Skeletal muscle satellite cell (primary cell): ENCODE measurements around the gene IRAK3.
"Not testable (repeated sequence)": the region's sequence is repeated elsewhere in the genome, so short reads cannot be mapped to it uniquely, and the experiment has no call there.

Source experiments
- H3K27me3 ChIP-seq: 2 replicates; pipeline ENCODE4 v1.7.0; 2013; ENCODE audit warnings: low read length; ENCODE audit not compliant: control insufficient read depth, insufficient read depth
- H3K36me3 ChIP-seq: 2 replicates; pipeline ENCODE4 v1.7.0; 2013; ENCODE audit warnings: mild to moderate bottlenecking, control low read depth, low read length; ENCODE audit not compliant: insufficient read depth
- H3K4me1 ChIP-seq: 2 replicates; pipeline ENCODE4 v1.7.0; 2013; ENCODE audit warnings: low read length; ENCODE audit not compliant: control insufficient read depth, insufficient read depth
- H3K4me2 ChIP-seq: 2 replicates; pipeline ENCODE4 v1.7.0; 2013; ENCODE audit warnings: mild to moderate bottlenecking, low read length
- H3K4me3 ChIP-seq: 2 replicates; pipeline ENCODE4 v1.7.0; 2013; ENCODE audit warnings: low read length
- H3K9ac ChIP-seq: 2 replicates; pipeline ENCODE4 v1.7.0; 2013; ENCODE audit warnings: mild to moderate bottlenecking, low read depth, low read length, moderate library complexity
- H3K9me3 ChIP-seq: replicated peaks from 2 replicates; pipeline ENCODE4 v1.7.0; 2013; ENCODE audit warnings: mild to moderate bottlenecking, control low read depth, low read length

IRAK3 gene

DNA sequence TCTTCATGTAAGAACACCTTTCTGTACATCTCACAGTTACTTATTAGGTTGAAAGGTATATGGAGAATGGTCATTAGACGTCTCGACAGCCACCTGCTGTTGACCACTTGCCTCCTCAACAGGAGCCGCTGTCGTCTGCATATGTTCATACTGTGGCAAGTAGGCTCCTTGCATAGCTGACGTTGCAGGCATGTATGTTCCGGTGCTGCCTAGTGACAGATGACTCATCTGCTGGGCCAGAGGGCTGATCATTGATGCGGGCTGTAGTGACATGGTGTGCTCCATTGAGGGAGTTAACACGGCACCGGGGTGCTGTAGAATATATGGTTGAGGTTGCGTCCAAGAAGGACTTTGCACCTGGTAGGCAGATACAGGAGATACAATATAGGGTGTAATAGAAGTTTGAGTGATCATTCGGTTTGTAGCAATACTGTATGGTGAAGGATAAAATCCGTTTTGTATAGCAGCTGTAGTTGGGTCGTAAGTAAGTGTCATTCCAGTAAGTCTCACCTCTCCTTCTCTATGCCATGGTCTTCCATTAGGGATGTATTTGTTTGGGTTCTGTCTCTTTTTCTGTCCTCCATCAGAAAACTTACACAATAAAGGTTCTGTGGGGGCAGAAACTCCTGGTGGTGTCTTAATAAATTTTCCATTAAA lies 45.2 kb downstream of the IRAK3 start:
- not testable (repeated sequence) for H3K9ac ChIP-seq, H3K36me3 ChIP-seq, H3K27me3 ChIP-seq, H3K9me3 ChIP-seq, H3K4me3 ChIP-seq, H3K4me1 ChIP-seq, H3K4me2 ChIP-seq

DNA sequence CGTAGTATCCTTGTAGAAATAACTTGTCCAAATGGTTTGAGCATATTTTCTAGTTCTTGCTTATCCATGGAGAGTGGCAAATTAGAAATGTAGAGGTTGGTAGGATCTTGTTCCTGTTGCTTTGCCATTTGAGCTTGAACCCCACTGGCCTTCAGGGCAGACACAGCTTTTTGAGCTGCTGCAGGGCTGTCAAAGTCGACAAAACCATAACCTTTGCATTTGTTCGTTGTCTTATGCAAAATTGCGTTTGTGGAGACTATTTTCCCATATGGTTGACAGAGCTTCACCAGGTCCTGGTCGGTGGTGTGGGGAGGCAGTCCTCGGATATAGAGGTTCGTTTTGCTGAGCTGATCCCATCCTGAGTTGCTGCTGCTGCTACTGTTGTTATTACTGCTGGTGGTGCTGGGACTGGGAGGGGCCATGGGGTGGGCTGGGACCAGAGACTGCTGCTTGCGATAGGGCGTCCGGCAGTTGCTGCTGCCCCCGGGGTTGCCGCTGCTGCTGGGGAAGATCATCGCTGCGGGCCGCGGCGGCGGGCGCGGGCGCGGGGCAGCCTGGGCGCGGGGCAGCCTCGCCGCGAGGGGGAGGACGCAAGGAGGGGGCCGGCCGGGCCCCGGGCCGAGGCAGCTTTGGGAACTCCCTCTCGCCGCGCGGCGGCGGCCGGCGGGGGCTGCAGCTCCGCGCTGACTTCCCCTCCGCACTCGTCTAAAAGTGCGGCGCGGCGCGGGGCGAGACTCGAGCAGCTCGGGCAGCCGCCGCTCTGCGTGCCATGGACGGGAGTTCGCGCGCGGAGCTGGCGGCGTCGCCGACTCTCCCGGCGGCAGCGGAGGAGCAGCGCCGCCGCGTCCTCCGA lies 46.0 kb downstream of the IRAK3 start:
- peak overlapping the region; percentile 78 for H3K9ac ChIP-seq
- not testable (repeated sequence) for H3K36me3 ChIP-seq

DNA sequence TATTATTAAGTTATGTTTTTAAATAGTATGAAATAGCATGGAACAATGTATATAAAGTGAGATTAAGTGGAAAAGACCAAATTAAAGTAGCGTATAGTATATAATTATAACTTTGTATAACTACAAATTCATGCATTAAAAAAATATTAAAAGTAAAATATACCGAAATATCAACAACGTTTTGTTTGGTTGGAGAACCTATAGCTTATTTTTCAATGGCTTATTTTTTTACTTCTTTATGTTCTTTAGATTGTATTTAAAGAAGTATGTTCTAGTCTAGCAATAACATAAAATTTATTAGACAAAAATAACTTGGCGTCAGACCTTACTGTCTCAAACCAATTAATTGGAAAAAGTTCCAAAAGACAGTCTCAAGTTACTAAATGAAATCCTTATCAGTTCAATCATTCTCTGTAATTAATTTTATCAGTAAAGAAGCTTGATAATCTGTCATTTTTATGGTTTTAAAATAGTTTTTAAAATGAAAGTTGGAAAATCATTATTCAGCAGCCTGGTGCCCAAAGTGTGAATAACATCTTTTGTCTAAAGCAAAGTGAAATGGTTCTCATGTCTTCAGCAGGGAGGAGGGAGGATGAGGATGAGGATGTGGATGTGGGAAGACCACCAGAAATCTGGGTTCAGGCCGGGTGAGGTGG lies 46.7 kb downstream of the IRAK3 start:
- Histone ChIP-seq H3K9me3 (no peaks in the 10 kb centered on the region), H3K9ac (peak overlapping the region; percentile 78), H3K27me3 (no peaks in the 10 kb centered on the region), H3K4me1 (no peaks in the 10 kb centered on the region), H3K4me3 (peak overlapping the region; percentile 72), H3K36me3 (no peaks in the 10 kb centered on the region), H3K4me2 (peak overlapping the region; percentile 81)

More for the DNA sequence above, 46.0 kb downstream of the IRAK3 start:
- H3K9me3 ChIP-seq, H3K27me3 ChIP-seq, H3K4me1 ChIP-seq: not testable (repeated sequence)
- Histone ChIP-seq H3K4me3 (peak overlapping the region; percentile 72), H3K4me2 (peak overlapping the region; percentile 81)

- H3K9ac ChIP-seq, result not testable (repeated sequence)
Measured at GRCh38 chr12:66236282-66236675, 47.3 kb downstream of the IRAK3 start.

GRCh38 chr12:66236969-66237368 lies 48.0 kb downstream of the IRAK3 start:
- Histone ChIP-seq H3K27me3 (no peaks in the 10 kb centered on the region), H3K9me3 (no peaks in the 10 kb centered on the region), H3K4me1 (peaks cover 11% of the 10 kb centered on the region), H3K9ac (no peak overlapping the region), H3K36me3 (no peaks in the 10 kb centered on the region), H3K4me3 (no peak overlapping the region), H3K4me2 (no peak overlapping the region)

More at GRCh38 chr12:66236282-66236675, 47.3 kb downstream of the IRAK3 start:
- not testable (repeated sequence) for H3K36me3 ChIP-seq, H3K4me1 ChIP-seq, H3K27me3 ChIP-seq, H3K9me3 ChIP-seq
- H3K4me2 ChIP-seq, result peak overlapping the region; percentile 81
- peak overlapping the region; percentile 72 for H3K4me3 ChIP-seq

DNA sequence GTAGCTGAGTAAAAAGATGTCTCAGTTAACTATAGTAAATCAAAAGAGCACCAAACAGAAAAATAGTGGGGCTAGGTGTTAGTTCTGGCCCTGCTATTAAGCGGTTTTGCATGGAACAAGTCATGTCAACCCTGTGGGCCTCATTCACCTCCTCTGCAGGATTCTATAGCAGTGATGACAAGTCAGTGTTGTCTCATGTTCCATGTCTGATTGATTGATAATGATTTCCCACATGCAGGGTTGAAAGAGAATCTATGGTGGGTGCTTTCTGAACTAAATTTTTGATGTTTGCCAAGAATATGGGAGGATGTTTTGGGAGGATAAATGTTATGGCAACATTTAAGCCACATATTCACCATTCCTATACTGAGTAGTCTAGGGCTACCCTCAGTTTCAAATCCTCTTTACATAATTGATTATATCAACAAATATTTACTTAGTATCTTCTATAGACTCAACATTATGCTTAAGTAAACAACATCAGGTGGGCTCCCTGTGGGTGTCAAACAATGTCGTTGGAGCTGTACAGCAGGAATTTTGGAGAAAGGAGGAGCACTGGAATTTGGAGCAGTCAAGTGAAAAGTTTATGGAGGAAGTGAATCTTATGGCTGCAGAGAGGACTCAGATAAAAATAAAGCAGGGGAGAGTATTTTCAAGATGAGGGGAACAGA lies 48.6 kb downstream of the IRAK3 start:
- Histone ChIP-seq H3K4me2 (no peak overlapping the region), H3K36me3 (no peaks in the 10 kb centered on the region), H3K9ac (no peak overlapping the region), H3K4me3 (no peak overlapping the region), H3K4me1 (peaks cover 16% of the 10 kb centered on the region), H3K9me3 (no peaks in the 10 kb centered on the region), H3K27me3 (no peaks in the 10 kb centered on the region)

DNA sequence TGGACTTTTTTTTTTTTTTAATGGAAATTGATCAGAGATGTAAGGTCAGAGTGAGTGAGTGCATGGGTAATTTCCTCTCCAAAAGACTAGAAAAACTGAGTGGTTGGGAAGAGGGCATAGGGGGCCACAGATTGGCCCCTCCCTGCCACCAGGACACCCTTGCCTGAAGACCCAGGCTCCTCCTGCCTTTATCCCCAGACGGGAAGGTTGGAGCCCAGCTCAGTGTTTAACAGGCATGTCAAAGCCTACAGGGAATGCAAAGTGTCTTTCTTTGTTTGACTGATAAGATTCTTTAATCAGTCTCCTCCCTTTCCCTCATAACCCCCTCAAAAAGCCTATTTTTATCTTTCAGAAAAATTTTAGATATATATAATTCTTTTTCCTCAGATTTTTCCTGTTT lies 50.3 kb downstream of the IRAK3 start:
- Histone ChIP-seq H3K4me2 (no peak overlapping the region), H3K36me3 (no peaks in the 10 kb centered on the region), H3K9me3 (no peaks in the 10 kb centered on the region), H3K9ac (no peak overlapping the region), H3K4me1 (peaks cover 20% of the 10 kb centered on the region), H3K27me3 (no peaks in the 10 kb centered on the region), H3K4me3 (no peak overlapping the region)

GRCh38 chr12:66240096-66240820 lies 51.2 kb downstream of the IRAK3 start:
- peaks cover 21% of the 10 kb centered on the region for H3K4me1 ChIP-seq

GRCh38 chr12:66241061-66242043 lies 52.3 kb downstream of the IRAK3 start:
- Histone ChIP-seq H3K36me3 (no peaks in the 10 kb centered on the region), H3K27me3 (no peaks in the 10 kb centered on the region), H3K4me1 (peaks cover 21% of the 10 kb centered on the region), H3K9ac (peak overlapping the region; percentile 7), H3K9me3 (no peaks in the 10 kb centered on the region), H3K4me2 (peak overlapping the region; percentile 47), H3K4me3 (no peak overlapping the region)

More at GRCh38 chr12:66240096-66240820, 51.2 kb downstream of the IRAK3 start:
- H3K36me3 ChIP-seq, result no peaks in the 10 kb centered on the region
- H3K9me3 ChIP-seq, result no peaks in the 10 kb centered on the region
- H3K27me3 ChIP-seq, result no peaks in the 10 kb centered on the region
- H3K4me2 ChIP-seq, result no peak overlapping the region
- no peak overlapping the region for H3K9ac ChIP-seq
- H3K4me3 ChIP-seq, result no peak overlapping the region

DNA sequence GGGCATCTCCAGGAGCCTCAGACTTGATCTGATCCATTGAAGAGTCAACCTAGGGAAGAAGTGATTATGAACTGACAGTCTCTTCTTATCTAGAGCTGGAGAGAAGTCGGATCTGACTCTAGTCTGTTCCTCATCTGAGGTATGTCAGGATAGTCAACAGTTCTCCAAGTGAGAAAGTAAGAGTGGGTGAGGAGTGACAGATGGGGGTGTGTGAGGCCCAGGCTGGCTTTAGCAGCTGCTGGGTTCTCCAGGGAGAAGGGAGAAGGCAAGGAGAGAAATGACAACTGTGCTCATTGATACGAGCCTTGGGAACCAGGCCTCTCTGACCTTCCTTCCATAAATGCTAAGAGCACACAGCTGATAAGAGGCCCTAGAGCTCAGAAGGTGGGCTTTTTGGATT lies 53.3 kb downstream of the IRAK3 start:
- peak overlapping the region; percentile 47 for H3K4me2 ChIP-seq
- no peaks in the 10 kb centered on the region for H3K9me3 ChIP-seq
- H3K4me1 ChIP-seq, result peaks cover 21% of the 10 kb centered on the region
- H3K9ac ChIP-seq, result peak overlapping the region; percentile 7
- H3K4me3 ChIP-seq, result no peak overlapping the region
- H3K36me3 ChIP-seq, result no peaks in the 10 kb centered on the region
- H3K27me3 ChIP-seq, result no peaks in the 10 kb centered on the region
